HG03066 (cell line): ENCODE data around the gene RDX.
"Not testable (repeated sequence)": the region's sequence is repeated elsewhere in the genome, so short reads cannot be mapped to it uniquely, and the experiment has no call there.

Source experiments
- ATAC-seq: cut with Tn5 transposase; IDR thresholded peaks from one replicate; pipeline ENCODE4 v1.9.1; 2021; ENCODE audit warnings: low read depth; ENCODE audit not compliant: unreplicated experiment

Gene RDX

DNA sequence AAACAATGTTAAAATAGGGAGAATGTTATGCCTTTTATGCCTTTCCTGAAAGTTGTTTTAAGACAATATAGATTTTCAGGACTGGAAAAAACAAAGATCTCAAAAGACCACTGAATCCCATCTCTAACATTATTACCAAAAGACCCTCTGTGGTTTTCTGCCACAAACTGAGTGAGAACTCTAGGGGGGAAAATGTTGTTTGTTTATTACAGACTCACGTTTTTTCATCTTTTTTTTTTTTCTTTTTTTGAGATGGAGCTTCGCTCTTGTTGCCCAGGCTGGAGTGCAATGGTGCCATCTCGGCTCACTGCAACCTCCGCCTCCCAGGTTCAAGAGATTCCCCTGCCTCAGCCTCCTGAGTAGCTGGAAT is 9.6 kb upstream of the RDX start:
- ATAC-seq: not testable (repeated sequence)

DNA sequence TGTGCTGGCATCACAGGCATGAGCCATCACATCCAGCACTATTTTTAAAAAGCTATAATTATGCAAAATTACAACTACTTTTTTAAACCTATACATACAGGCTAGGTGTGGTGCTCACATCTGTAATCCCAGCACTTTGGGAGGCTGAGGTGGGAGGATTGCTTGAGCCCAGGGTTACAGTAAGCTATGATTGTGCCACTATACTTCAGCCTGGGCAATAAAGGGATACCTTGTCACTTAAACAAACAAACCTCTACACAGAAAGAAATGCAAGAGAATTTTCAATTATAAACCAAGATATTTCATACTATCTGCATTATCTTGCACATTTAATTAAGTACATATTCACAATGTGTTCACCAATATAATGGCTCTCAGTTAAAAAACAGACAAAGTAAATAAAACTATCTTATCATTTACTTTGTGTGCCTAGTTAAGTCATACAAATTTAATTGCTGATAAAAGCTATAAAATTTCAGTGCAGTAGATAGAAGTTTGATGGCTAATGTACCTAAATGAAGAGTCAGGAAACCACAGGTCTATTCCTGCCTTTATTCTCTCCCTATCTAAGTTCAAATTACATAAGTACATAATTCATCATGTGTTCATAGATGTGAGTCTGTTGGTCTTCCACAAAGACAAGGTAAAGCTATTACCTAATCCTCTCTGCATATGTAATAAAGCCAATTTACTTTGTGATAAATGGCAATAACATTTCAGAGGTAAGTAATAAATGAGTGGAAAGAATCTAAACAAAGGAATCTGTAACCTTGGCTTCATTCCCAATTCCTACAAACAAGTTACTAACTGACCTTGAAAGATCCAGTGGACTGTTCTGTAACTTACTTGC is 9.0 kb upstream of the RDX start:
- no peak for ATAC-seq

DNA sequence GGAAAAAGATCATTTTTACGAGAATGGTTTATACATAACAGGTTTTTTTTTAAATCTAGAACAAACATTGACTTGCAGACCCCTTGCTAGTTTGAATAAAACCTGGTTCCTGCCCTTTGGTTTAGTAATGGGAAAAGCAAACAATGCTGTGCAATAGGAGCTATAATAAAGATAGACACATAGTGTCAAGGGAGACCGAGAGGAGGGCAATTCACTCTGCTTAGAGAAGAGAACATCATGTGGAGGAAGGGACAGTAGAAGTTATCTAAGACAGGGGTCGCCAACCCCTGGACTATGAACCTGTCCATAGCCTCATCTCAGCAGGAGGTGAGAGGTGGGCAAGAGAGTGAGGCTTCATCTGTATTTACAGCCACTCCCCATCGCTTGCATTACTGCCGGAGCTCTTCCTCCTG is 7.0 kb upstream of the RDX start:
- no peak for ATAC-seq

DNA sequence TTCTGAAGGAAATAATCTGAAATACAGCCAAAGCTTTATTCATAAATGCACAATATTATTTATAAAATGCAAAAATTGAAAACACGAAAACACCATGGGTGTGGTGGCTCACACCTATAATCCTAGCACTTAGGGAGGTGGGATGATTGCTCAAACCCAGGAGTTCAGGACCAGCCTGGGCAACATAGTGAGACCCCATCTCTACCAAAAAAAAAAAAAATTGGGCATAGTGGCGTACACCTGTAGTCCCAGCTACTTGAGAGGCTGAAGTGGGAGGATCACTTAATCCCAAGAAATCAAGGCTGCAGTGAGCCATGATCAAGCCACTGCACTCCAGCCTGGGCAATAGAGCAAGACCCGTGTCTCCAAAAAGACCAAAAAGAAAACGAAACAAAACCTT is 5.2 kb upstream of the RDX start:
- ATAC-seq: no peak

DNA sequence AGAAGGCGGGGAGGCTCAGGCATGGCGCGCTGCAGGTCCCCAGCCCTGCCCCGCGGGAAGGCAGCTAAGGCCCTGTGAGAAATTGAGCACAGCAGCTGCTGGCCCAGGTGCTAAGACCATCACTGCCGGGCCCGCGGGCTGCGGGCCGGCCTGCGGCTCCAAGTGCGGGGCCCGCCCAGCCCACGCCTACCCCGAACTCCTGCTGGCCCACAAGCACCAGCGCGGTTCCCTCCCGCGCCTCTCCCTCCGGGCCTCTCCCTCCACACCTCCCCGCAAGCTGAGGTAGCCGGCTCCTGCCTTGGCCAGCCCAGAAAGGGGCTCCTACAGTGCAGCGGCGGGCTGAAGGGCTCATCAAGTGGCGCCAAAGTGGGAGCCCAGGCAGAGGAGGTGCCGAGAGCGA is 4.6 kb upstream of the RDX start:
- ATAC-seq: no peak

DNA sequence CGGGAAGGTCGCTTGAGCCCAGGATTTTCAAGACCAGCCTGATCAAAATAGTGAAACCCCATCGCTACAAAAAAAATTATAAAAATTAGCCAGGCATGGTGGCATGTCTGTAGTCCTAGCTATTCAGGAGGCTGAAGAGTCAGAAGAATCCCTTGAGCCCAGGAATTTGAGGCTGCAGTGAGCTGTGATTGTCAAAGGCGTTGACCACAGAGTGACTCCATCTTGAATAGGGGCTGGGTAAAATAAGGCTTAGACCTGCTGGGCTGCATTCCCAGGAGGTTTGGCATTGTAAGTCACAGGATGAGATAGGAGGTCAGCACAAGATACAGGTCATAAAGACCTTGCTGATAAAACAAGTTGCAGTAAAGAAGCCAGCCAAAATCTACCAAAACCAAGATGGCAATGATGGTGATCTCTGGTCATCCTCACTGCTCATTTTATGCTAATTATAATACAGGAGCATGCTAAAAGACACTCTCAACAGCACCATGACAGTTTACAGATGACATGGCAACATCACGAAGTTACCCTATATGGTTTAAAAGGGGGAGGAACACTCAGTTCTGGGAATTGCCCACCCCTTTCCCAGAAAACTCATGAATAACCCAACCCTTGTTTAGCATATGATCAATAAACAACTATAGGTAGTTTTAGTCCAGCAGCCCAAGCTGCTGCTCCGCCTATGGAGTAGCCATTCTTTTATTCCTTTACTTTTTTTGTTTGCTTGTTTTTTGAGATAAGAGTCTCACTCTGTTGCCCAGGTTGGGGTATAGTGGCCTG is 2.8 kb upstream of the RDX start:
- ATAC-seq: no peak

DNA sequence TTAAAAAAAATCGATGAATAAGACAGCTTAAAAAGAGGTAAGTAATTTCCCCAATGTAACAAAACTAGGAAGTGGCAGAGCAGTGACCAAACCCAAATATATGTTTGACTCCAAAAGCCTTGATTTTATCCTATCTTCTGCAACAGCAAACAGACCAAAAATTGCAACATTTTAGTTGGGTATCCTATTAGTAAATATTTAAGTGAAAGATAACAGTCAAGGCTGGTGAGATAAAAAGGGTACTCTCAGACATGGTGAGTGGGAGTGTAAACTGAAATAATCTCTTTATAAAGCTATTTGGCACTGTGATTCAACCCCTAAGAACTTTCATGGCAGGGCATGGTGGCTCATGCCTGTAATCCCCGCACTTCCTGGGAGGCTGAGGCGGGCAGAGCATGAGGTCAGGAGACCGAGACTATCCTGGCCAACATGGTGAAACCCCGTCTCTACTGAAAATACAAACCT is 1.9 kb upstream of the RDX start:
- no peak for ATAC-seq

DNA sequence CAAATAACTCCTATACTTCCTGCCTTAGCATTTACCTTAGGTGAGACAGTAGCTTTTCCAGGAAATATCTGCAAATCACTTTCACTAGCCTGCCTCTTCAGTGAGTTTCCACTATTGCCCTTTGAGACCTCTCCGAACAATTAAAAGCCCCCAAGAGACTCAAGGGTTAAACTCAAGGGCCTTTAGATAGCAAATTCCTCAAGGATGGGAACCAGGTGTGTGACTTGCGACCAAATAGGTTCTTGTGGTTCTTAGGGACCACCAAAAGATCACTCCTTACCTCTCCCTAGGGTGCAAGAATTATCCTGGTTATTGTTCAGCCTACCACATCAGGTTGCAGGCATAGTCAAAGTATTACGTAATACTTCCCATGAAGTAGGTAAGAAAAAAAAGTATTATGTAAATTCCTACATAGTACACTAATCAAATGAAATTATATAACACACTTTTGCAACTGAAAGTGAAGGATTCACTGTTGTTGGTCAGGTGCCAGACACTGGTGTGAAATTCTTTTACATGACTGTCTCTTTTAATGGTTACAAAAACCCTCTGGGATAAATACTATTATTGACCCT is 1.4 kb upstream of the RDX start:
- no peak for ATAC-seq

DNA sequence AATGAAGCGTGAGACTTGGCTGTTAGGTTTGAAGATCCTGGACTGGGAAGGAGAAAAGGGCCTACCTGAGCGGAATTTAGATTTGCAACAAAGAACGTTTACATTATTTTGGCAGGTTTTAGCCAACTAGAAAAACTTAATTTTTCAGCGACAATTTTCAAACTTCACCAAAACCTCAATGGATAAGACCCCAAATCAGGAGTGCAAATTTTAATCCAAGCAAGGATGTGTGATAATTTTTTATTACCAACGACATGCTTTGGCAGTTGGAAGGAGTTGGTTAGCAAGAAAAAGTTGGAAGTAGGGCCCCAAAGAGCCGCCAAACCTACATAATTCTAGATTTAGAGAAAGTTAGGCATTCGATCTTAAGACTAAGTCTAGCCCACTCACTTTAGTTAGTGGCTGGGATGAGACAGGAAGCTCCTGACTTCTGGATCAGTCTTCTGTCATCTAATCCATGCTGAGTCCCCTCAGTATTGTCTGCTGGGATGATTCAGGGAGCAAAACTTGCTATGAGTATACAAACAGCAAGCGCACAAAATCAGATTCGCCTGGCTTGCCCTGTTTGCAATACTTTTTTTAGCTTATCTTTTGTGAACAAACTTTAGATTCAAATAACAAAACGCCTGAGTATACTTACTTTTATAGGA is 787 bp upstream of the RDX start:
- ATAC-seq: no peak

DNA sequence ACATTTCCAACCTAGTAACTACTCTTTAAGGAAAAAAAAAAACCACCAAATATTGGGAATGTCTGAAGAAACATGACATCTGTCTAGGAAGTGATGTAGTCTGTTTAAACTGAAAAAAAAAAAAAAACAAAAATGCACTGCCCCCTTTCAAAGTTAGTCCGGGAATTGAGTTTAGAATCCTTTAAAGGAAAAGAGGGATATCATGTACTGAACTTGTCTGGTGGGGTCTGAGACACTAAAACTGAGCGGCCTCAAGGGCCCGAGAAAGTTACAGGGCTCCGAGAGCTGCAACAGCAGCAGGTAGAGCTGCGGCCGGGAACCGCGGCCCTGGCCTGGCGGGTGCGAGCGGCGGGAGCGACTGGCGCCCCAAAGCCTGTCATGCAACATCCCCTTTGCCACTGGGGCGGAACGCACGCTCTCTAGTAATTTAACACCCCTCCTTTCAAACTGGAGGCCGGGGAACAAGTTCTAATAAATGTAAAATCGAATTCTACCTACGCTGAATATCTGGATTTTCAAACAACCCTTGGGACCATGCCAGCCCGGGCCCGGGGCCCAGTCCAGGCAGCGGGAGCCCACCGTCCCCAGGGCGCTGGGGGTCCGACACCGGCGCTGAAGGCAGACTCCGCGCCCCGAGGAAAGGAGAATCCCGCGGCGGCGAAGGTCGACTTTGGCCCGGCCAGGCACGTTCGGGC is 736 bp downstream of the RDX start:
- ATAC-seq: peak; percentile 59

DNA sequence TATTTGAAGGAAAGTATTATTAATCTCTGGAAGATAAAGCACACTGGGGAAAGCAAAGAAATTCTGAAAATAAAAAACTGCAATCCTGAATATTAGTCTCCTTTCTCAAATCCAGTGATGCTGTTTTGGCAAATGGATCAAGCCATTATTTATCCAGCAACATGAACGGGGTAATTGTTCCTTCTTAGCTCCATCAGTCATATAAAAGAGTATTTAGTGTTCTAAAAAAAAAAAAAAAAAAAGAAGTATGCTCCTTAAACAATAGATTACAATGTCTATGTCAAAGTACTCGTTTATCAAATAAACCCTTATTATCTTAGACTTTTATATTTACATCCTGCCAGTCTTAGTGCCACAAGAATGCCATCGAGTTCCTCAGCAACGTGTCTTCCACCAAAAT is 1.3 kb downstream of the RDX start:
- ATAC-seq: no peak

DNA sequence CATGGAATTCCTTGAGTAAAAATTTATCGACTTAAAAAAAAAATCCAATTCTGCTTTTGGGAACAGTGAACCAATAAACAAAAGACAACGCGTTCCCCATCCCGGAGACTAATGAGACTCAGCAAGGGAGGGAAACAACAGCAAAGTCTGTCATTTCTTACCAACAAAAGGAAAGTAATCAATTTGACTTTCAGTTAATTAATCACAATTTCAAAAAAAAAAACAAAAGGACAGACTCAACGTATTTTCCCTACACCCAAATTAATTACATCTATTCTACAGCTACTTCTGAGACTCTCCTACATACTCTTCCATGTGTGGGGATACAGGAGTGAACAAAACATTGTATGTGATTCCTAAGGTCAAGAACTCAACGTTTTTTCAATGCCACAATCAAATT is 1.9 kb downstream of the RDX start:
- no peak for ATAC-seq

DNA sequence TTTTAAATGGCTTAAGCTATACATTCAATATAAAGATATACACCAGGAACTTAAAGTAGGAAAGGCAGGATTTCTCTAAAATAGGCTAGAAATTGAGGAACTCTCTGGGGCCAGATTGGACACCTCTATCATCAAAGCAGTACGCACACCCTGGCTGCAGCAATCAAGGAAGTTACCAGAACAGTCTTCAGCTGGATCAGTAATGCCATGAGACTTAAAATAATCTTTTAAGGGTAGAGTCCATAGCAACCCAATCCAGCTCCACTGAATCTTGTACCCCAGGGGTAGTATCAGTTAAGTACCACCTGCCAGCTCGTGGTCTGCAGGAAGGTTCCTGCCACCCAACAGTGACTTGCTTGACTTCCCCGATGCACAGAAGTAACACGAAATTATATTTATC is 3.0 kb downstream of the RDX start:
- ATAC-seq: no peak

DNA sequence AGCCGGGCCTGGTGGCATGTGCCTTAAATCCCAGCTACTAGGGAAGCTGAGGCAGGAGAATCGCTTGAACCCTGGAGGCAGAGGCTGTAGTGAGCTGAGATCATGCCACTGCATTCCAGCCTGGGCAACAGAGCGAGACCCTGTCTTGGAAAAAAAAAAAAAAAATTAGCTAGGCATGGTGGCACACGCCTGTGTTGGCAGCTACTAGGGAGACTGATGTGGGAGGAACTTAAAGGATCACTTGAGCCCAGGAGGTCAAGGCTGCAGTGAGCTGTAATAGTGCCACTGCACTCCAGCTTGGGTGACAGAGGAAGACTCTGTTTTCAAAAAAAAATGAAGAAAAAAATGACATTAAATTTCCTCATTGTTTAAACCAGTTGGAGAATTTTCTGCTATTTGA is 4.3 kb downstream of the RDX start:
- ATAC-seq: not testable (repeated sequence)

DNA sequence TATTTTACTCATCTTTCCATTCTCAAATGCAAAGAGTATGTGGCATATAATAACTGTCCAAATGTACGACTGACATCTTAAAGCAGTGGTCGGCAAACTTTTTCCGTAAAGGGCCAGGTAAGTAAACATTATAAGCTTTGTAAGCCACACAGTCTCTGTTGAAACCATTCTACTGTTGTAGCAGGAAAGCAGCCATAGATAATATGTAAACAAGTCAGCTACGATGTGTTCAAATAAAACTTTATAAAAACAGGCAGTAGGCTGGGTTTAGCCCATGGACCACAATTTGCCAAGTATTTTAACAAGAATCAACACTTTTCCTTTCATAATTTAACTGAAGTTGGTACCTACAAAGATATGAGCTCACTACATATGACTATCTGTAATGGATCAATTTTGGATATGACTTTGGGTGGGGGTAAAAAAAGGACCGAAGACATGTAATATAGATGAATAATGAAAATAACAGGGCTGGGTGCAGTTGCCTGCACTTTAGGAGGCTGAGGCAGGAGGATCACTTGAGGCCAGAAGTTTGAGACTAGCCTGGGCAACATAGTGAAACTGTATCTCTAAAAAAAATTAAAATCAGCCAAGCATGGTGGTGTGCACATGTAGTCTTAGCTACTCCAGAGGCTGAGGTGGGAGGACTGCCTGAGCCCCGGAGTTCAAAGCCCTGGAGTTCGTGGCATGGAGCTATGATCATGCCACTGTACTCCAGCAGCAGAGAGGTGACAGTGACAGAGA is 5.7 kb downstream of the RDX start:
- no peak for ATAC-seq

DNA sequence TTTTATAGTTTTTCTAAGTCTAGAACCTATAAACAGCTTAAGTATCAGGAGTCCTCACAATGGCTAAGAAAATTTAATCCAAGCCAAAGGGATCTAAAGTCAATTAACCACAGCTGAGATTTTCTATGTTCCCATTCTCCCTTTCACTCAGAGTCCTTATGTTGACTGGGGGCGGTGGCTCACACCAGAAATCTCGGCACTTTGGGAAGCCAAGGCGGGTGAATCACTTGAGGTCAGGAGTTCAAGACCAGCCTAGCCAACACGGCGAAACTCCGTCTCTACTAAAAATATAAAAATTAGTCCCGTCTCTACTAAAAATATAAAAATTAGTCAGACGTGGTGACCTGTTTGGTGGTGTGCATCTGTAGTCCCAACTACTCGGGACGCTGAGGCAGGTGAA is 6.9 kb downstream of the RDX start:
- no peak for ATAC-seq

DNA sequence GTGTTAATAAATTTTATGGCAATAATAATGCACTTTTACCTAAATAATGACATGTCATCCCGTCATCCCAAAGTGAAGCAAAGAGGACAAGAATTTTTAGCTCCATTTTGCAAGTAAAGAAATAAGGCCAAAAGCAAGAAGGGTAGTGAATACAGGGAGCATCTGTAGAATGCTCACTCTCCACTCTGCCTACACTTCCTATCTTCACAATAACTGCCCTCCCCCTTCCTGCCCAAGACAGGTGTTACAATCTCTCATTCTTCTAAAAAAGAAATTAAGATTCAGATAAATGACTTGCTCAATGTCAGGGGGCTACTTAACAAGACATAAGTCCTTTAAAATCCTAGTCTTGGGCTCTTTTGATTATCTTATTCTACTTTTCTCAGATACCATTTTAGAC is 8.9 kb downstream of the RDX start:
- ATAC-seq: no peak

DNA sequence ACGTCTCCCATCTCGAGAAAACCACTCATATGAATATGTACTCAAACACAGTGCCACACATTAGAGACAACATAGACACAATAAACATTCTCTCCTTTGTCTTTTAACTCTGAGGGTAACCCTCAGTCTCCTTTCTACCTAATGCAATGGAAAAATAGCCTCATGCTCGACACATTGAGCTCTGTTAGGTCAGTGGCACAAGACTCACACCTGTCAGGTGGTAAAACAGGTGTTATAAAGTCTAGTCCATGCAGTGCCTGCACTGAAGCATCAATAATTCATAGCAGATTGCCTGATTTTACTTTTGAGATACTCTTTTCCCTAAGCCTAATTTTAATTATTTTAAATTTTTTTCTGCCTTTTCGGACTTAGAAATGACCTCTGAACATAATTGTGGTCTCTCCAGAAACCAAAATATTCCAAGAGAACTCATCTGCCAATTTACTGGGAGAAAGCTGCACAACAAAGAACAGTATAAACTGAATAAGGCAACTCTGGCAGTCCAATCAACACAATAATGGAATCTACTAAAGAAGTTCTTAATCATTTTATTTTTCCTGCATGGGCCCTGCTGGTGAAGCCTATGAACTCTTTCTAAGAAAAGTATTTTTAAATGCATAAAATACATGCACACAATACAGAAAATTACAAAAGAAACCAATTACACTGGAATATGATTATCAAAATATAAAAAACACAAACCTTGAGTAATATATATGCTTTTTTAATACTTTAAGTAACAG is 9.9 kb downstream of the RDX start:
- no peak for ATAC-seq

DNA sequence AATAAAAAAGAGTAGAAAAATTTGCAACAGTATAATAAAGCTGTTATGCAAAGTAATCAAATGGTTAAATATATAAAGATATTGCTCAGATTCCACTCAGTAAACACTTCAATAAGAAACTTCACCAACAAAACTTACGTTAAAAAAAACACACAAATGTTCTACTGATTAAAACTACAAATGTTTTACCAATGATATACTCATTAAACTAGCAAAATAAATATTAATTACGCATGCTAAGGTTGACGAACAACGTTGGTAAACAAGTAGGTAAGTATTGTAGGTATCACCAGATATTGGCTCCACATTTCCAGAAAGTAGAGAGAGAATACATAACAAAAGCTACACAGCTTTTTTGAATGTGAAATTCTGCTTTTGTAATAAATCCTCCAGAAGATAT is 12.6 kb downstream of the RDX start:
- ATAC-seq: no peak
